K562 (cell line): ENCODE measurements around the gene DENND6B. TPM values are rescaled to one million over a fixed set of nuclear protein-coding genes. Genes with fewer than 3 reads are reported as not detected.

Source experiments
- CHD2 ChIP-seq: IDR thresholded peaks from 2 replicates; pipeline ENCODE4 v1.6.1; 2011; ENCODE audit warnings: low read depth, low read length
- KHSRP ChIP-seq: fragments of 450-650 bp; IDR thresholded peaks from 2 replicates; pipeline ENCODE4 v1.6.1; 2017
- NCOA2 ChIP-seq, 2 experiments: fragments of 450-650 bp; IDR thresholded peaks; 2 replicates each; pipeline ENCODE4 v1.6.1; 2018; ENCODE audit warnings: mild to moderate bottlenecking in 2 of 2, moderate library complexity in 1 of 2; ENCODE audit not compliant: partially characterized antibody in 2 of 2
- RCOR1 ChIP-seq, 2 experiments: IDR thresholded peaks; 2 replicates each; pipeline ENCODE4 v1.6.1; 2012; ENCODE audit warnings: low read depth in 2 of 2, low read length in 2 of 2, borderline replicate concordance in 1 of 2, improper control_type of control experiment in 1 of 2
- SMC3 ChIP-seq: conservative IDR thresholded peaks from 2 replicates; pipeline ENCODE4 v1.6.1; 2011; ENCODE audit warnings: low read depth, low read length, improper control_type of control experiment; ENCODE audit not compliant: insufficient read depth
- TAF9B ChIP-seq: fragments of 450-650 bp; IDR thresholded peaks from 2 replicates; pipeline ENCODE4 v1.6.1; 2018; ENCODE audit warnings: mild to moderate bottlenecking; ENCODE audit not compliant: partially characterized antibody
- ZC3H8 ChIP-seq: fragments of 450-650 bp; IDR thresholded peaks from 2 replicates; pipeline ENCODE4 v1.6.1; 2017
- polyA plus RNA-seq, 8 experiments: library from polyadenylated mRNA; depleted of rRNA in 4 of 8; stranded (reverse) in 5 of 8; unstranded in 3 of 8; fragments of >200 nt; fragmentation: Nextera tagmentation in 2 of 8; fragmentation: Illumina TruSeq in 1 of 8; extraction: Ambion mirVana in 2 of 8; extraction: Trizol in 1 of 8; gene quantifications; 2 replicates each; pipeline versions ENCODE4 v1.2.1 to v1.2.3, GENCODE V29; 2011 to 2014; ENCODE audit warnings: inconsistent platforms in 1 of 8, missing spikeins in 1 of 8
- total RNA-seq, 7 experiments: library from RNA; depleted of rRNA in 6 of 7; stranded (reverse); fragments of >200 nt in 6 of 7; fragmentation: Illumina TruSeq in 2 of 7; extraction: Trizol in 2 of 7; gene quantifications; 2 replicates each; pipeline versions ENCODE4 v1.2.1 to v1.2.3, GENCODE V29; 2011 to 2021; ENCODE audit warnings: low replicate concordance in 1 of 7
- TF ChIP-seq, protein P1 (sequence below): fragments of 450-650 bp; IDR thresholded peaks from 2 replicates; pipeline ENCODE4 v1.6.1; 2016; ENCODE audit warnings: mild to moderate bottlenecking
- TF ChIP-seq, protein P2 (sequence below): fragments of 450-650 bp; IDR thresholded peaks from 2 replicates; pipeline ENCODE4 v1.6.1; 2017; ENCODE audit warnings: antibody characterized with exemption
- TF ChIP-seq, protein P3 (sequence below): sonication (generic); formaldehyde crosslinking; IDR thresholded peaks from 2 replicates; pipeline ENCODE4 v1.8.1; 2022; ENCODE audit warnings: missing genetic modification reagents
- TF ChIP-seq, protein P4 (sequence below): fragments of 250-450 bp; sonication (Bioruptor Pico); IDR thresholded peaks from 2 replicates; pipeline ENCODE4 v1.4.0; 2020
- TF ChIP-seq, protein P5 (sequence below): IDR thresholded peaks from 2 replicates; pipeline ENCODE4 v1.6.1; 2014; ENCODE audit warnings: antibody characterized with exemption

The DENND6B gene
- total and polyA plus RNA-seq, 9 of the 15 experiments (the other 6 are each of a cell fraction or from before 2014, with no cell fraction given) = 0.07 to 3.7 (median 1.5) TPM

DNA sequence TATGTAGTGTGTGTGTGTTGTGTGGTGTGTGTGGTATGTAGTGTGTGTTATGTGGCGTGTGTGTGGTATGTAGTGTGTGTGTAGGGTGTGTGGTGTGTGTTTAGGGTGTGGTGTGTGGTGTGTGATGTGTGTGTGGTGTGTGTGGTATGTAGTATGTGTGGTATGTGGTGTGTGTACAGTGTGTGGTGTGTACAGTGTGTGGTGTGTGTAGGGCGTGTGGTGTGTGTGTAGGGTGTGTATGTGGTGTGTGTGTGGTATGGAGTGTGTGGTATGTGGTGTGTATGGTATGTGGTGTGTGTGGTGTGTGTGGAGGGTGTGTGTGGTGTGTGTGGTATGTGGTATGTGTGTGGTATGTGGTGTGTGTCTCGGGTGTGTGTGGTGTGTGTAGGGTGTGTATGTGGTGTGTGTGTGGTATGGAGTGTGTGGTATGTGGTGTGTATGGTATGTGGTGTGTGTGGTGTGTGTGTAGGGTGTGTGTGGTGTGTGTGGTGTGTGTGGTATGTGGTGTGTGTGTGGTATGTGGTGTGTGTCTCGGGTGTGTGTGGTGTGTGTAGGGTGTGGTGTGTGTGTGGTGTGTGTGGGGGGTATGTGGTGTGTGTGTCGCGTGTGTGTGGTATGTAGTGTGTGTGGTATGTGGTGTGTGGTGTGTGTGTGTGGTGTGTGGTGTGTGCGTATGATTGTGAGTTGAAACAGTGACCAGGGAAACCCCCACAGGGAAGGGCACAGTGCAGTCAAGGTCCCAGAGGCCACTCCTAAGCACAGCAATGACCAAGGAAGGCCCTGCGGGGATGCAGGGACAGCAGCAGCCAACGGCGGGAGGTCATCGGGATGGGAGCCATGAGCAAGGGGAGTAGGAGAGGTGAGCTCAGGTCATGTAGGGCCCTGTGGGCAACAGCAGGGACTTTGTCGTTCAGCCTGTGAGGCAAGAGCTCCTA, 13.4 kb upstream of the DENND6B start (continued):
- TF ChIP-seq CHD2 = no peak
- TF ChIP-seq, protein P1, sequence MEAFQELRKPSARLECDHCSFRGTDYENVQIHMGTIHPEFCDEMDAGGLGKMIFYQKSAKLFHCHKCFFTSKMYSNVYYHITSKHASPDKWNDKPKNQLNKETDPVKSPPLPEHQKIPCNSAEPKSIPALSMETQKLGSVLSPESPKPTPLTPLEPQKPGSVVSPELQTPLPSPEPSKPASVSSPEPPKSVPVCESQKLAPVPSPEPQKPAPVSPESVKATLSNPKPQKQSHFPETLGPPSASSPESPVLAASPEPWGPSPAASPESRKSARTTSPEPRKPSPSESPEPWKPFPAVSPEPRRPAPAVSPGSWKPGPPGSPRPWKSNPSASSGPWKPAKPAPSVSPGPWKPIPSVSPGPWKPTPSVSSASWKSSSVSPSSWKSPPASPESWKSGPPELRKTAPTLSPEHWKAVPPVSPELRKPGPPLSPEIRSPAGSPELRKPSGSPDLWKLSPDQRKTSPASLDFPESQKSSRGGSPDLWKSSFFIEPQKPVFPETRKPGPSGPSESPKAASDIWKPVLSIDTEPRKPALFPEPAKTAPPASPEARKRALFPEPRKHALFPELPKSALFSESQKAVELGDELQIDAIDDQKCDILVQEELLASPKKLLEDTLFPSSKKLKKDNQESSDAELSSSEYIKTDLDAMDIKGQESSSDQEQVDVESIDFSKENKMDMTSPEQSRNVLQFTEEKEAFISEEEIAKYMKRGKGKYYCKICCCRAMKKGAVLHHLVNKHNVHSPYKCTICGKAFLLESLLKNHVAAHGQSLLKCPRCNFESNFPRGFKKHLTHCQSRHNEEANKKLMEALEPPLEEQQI = no peak
- TF ChIP-seq NCOA2 (IDR thresholded peaks at IDR 0.05; ENCODE audit: partially characterized antibody in 2 of 2) = no peak
- no peak for TF ChIP-seq SMC3
- TF ChIP-seq, protein P2, sequence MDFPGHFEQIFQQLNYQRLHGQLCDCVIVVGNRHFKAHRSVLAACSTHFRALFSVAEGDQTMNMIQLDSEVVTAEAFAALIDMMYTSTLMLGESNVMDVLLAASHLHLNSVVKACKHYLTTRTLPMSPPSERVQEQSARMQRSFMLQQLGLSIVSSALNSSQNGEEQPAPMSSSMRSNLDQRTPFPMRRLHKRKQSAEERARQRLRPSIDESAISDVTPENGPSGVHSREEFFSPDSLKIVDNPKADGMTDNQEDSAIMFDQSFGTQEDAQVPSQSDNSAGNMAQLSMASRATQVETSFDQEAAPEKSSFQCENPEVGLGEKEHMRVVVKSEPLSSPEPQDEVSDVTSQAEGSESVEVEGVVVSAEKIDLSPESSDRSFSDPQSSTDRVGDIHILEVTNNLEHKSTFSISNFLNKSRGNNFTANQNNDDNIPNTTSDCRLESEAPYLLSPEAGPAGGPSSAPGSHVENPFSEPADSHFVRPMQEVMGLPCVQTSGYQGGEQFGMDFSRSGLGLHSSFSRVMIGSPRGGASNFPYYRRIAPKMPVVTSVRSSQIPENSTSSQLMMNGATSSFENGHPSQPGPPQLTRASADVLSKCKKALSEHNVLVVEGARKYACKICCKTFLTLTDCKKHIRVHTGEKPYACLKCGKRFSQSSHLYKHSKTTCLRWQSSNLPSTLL = no peak
- TF ChIP-seq, protein P3, sequence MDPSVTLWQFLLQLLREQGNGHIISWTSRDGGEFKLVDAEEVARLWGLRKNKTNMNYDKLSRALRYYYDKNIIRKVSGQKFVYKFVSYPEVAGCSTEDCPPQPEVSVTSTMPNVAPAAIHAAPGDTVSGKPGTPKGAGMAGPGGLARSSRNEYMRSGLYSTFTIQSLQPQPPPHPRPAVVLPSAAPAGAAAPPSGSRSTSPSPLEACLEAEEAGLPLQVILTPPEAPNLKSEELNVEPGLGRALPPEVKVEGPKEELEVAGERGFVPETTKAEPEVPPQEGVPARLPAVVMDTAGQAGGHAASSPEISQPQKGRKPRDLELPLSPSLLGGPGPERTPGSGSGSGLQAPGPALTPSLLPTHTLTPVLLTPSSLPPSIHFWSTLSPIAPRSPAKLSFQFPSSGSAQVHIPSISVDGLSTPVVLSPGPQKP (CRISPR knock-in tag) = no peak
- 0 out of 4 replicates have a peak, but pooled peaks of 1 of the 2 experiments have one; percentile 18 for TF ChIP-seq RCOR1 (IDR thresholded peaks at IDR 0.05; ENCODE audit: borderline replicate concordance in 1 of 2, low read depth in 2 of 2, low read length in 2 of 2)
- TF ChIP-seq TAF9B = no peak
- TF ChIP-seq, protein P4, sequence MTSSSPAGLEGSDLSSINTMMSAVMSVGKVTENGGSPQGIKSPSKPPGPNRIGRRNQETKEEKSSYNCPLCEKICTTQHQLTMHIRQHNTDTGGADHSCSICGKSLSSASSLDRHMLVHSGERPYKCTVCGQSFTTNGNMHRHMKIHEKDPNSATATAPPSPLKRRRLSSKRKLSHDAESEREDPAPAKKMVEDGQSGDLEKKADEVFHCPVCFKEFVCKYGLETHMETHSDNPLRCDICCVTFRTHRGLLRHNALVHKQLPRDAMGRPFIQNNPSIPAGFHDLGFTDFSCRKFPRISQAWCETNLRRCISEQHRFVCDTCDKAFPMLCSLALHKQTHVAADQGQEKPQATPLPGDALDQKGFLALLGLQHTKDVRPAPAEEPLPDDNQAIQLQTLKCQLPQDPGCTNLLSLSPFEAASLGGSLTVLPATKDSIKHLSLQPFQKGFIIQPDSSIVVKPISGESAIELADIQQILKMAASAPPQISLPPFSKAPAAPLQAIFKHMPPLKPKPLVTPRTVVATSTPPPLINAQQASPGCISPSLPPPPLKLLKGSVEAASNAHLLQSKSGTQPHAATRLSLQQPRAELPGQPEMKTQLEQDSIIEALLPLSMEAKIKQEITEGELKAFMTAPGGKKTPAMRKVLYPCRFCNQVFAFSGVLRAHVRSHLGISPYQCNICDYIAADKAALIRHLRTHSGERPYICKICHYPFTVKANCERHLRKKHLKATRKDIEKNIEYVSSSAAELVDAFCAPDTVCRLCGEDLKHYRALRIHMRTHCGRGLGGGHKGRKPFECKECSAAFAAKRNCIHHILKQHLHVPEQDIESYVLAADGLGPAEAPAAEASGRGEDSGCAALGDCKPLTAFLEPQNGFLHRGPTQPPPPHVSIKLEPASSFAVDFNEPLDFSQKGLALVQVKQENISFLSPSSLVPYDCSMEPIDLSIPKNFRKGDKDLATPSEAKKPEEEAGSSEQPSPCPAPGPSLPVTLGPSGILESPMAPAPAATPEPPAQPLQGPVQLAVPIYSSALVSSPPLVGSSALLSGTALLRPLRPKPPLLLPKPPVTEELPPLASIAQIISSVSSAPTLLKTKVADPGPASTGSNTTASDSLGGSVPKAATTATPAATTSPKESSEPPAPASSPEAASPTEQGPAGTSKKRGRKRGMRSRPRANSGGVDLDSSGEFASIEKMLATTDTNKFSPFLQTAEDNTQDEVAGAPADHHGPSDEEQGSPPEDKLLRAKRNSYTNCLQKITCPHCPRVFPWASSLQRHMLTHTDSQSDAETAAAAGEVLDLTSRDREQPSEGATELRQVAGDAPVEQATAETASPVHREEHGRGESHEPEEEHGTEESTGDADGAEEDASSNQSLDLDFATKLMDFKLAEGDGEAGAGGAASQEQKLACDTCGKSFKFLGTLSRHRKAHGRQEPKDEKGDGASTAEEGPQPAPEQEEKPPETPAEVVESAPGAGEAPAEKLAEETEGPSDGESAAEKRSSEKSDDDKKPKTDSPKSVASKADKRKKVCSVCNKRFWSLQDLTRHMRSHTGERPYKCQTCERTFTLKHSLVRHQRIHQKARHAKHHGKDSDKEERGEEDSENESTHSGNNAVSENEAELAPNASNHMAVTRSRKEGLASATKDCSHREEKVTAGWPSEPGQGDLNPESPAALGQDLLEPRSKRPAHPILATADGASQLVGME (CRISPR knock-in tag) = no peak
- no peak for TF ChIP-seq ZC3H8
- no peak for TF ChIP-seq KHSRP
- TF ChIP-seq, protein P5, sequence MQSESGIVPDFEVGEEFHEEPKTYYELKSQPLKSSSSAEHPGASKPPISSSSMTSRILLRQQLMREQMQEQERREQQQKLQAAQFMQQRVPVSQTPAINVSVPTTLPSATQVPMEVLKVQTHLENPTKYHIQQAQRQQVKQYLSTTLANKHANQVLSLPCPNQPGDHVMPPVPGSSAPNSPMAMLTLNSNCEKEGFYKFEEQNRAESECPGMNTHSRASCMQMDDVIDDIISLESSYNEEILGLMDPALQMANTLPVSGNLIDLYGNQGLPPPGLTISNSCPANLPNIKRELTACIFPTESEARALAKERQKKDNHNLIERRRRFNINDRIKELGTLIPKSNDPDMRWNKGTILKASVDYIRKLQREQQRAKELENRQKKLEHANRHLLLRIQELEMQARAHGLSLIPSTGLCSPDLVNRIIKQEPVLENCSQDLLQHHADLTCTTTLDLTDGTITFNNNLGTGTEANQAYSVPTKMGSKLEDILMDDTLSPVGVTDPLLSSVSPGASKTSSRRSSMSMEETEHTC = no peak
